K562 (cell line): Measurements from ENCODE around the gene FYTTD1. TPM values are rescaled to one million over a fixed set of nuclear protein-coding genes. Genes with fewer than 3 reads are reported as not detected.

Source experiments
- ATAC-seq: fragments of 200-7000 bp; cut with Tn5 transposase; 3 replicates; pipeline ENCODE4 v1.9.1; 2020; ENCODE audit warnings: moderate library complexity
- BruUV-seq: library from RNA; stranded (reverse); fragments of 400-500 nt; replicated peaks from 2 replicates; lab custom pipeline; 2021; lab: Mats Ljungman, UMichigan
- CTCF ChIA-PET: fragments of 300-600 bp; formaldehyde crosslinking; extraction: SDS; loops from one replicate; lab custom pipeline; 2021; ENCODE audit warnings: low intra/inter-chr PET ratio; lab: Yijun Ruan, JAX
- POLR2A ChIA-PET: fragments of 300-600, 350-650 bp; sonication (Branson Sonifier 250); formaldehyde crosslinking; extraction: SDS; loops from one replicate; lab custom pipeline; 2021; ENCODE audit warnings: antibody characterized with exemption, inconsistent platforms; lab: Yijun Ruan, JAX
- DNase-seq, 4 experiments: peaks; one replicate each; pipeline versions ENCODE4 v3.0.0 to v3.0.0-alpha.2; 2011 to 2018; ENCODE audit warnings: low spot score in 3 of 4, mixed read lengths in 3 of 4; ENCODE audit errors: extremely low read depth in 1 of 4
- FAIRE-seq: peaks from 2 replicates; lab custom pipeline; 2011; peaks lifted over from hg19 to GRCh38; lab: Jason Lieb, UNC
- H2AFZ ChIP-seq: 2 replicates; pipeline ENCODE4 v1.6.0; 2011; ENCODE audit warnings: low read depth, low read length, control low read depth, inconsistent platforms
- H3K27ac ChIP-seq: fragments of 200-600 bp; 3 replicates; pipeline ENCODE4 v1.8.0; 2011; ENCODE audit warnings: low read depth, mild to moderate bottlenecking, control low read depth, inconsistent platforms, low read length, moderate library complexity, mixed read lengths; ENCODE audit errors: extremely low read depth
- H3K27me3 ChIP-seq, 2 experiments: fragments of 300-600 bp in 1 of 2; 2 replicates in 1 of 2; 3 replicates in 1 of 2; pipeline versions ENCODE4 v1.6.0 to v1.8.0; 2011; ENCODE audit warnings: inconsistent platforms in 2 of 2, low read length in 2 of 2, mild to moderate bottlenecking in 1 of 2, mixed read lengths in 1 of 2, moderate library complexity in 1 of 2; ENCODE audit not compliant: control insufficient read depth in 2 of 2, insufficient read depth in 2 of 2
- H3K36me3 ChIP-seq: fragments of 300-600 bp; 3 replicates; pipeline ENCODE4 v1.8.0; 2011; ENCODE audit warnings: mild to moderate bottlenecking, low read length, inconsistent platforms; ENCODE audit not compliant: control insufficient read depth, insufficient read depth
- H3K4me1 ChIP-seq, 2 experiments: fragments of 200-600 bp in 1 of 2; replicated peaks in 1 of 2; 2 replicates in 1 of 2; 3 replicates in 1 of 2; pipeline versions ENCODE4 v1.5.1 to v1.8.0; 2011; ENCODE audit warnings: inconsistent platforms in 2 of 2, low read length in 2 of 2, mild to moderate bottlenecking in 1 of 2, mixed read lengths in 1 of 2, moderate library complexity in 1 of 2; ENCODE audit not compliant: control insufficient read depth in 2 of 2, insufficient read depth in 2 of 2
- H3K4me2 ChIP-seq: 2 replicates; pipeline ENCODE4 v1.6.1; 2011; ENCODE audit warnings: low read length, control low read depth, inconsistent platforms, mixed read lengths; ENCODE audit not compliant: insufficient read depth
- H3K4me3 ChIP-seq: fragments of 200-600 bp; sonication (generic), shearing (Covaris generic); 2 replicates; pipeline ENCODE4 v1.5.1; 2016; ENCODE audit warnings: control low read depth, inconsistent platforms
- H3K79me2 ChIP-seq: fragments of 200-600 bp; 3 replicates; pipeline ENCODE4 v1.8.0; 2011; ENCODE audit warnings: low read length, inconsistent platforms; ENCODE audit not compliant: control insufficient read depth, insufficient read depth
- H3K9ac ChIP-seq, 2 experiments: 2 replicates each; pipeline versions ENCODE4 v1.6.0 to v1.6.1; 2011; ENCODE audit warnings: low read depth in 2 of 2, low read length in 2 of 2, control low read depth in 1 of 2, inconsistent platforms in 1 of 2, mild to moderate bottlenecking in 1 of 2, mixed read lengths in 1 of 2; ENCODE audit not compliant: insufficient read depth in 1 of 2
- H3K9me1 ChIP-seq: one replicate; pipeline ENCODE4 v1.6.0; 2011; ENCODE audit warnings: inconsistent platforms, mild to moderate bottlenecking, low read length, moderate library complexity; ENCODE audit not compliant: control insufficient read depth, insufficient read depth
- H3K9me3 ChIP-seq: replicated peaks from 2 replicates; pipeline ENCODE4 v1.5.1; 2011; ENCODE audit warnings: low read depth, low read length, inconsistent platforms; ENCODE audit not compliant: control insufficient read depth, insufficient read depth
- H4K20me1 ChIP-seq: replicated peaks from 2 replicates; pipeline ENCODE4 v1.6.1; 2011; ENCODE audit warnings: low read length, inconsistent platforms, mixed read lengths; ENCODE audit not compliant: control insufficient read depth, insufficient read depth
- C11orf30 ChIP-seq: fragments of 450-650 bp; IDR thresholded peaks from 2 replicates; pipeline ENCODE4 v1.6.1; 2016; ENCODE audit warnings: low read depth, mild to moderate bottlenecking
- ESRRA ChIP-seq: fragments of 450-650 bp; IDR thresholded peaks from 2 replicates; pipeline ENCODE4 v1.6.1; 2014; ENCODE audit warnings: low read depth, mild to moderate bottlenecking, moderate library complexity, borderline replicate concordance
- LARP7 ChIP-seq: fragments of 450-650 bp; IDR thresholded peaks from 2 replicates; pipeline ENCODE4 v1.6.1; 2016
- POLR2B ChIP-seq: fragments of 450-650 bp; IDR thresholded peaks from 2 replicates; pipeline ENCODE4 v1.6.1; 2018; ENCODE audit warnings: low read depth; ENCODE audit not compliant: partially characterized antibody
- PTBP1 ChIP-seq: fragments of 200-400 bp; formaldehyde crosslinking; IDR thresholded peaks from 2 replicates; pipeline ENCODE4 v1.6.1; 2017; ENCODE audit warnings: low read depth, low read length
- RFX1 ChIP-seq: fragments of 450-650 bp; IDR thresholded peaks from 2 replicates; pipeline ENCODE4 v1.6.1; 2016; ENCODE audit warnings: mild to moderate bottlenecking, moderate library complexity
- SRSF3 ChIP-seq: fragments of 200-400 bp; formaldehyde crosslinking; IDR thresholded peaks from 2 replicates; pipeline ENCODE4 v1.6.1; 2016; ENCODE audit warnings: mild to moderate bottlenecking, low read length, moderate library complexity; ENCODE audit not compliant: insufficient read depth
- ZNF780A ChIP-seq: fragments of 250-450 bp; sonication (Bioruptor Pico); IDR thresholded peaks from 2 replicates; pipeline ENCODE4 v1.5.0; 2021; ENCODE audit warnings: mild to moderate bottlenecking
- WGBS: fragments of 100-300 bp; shearing (Covaris generic); methylation state at CpG from one replicate; pipeline ENCODE4 v1.1.6; 2016; ENCODE audit warnings: low coverage, mixed read lengths; ENCODE audit not compliant: insufficient coverage; ENCODE audit errors: missing lambda C conversion rate; 5-methylcytosine and 5-hydroxymethylcytosine counted together
- in situ Hi-C: fragments of 300-500 bp; cut with MboI; formaldehyde crosslinking; loops from 4 replicates; pipeline ENCODE4 v1.15.0; 2018; ENCODE audit warnings: inconsistent platforms, mixed read lengths
- intact Hi-C: fragments of 100-400 bp; cut with micrococcal nuclease; formaldehyde crosslinking; loops from 2 replicates; pipeline ENCODE4 v1.14.2; 2022
- polyA plus RNA-seq, 8 experiments: library from polyadenylated mRNA; depleted of rRNA in 4 of 8; stranded (reverse) in 5 of 8; unstranded in 3 of 8; fragments of >200 nt; fragmentation: Nextera tagmentation in 2 of 8; fragmentation: Illumina TruSeq in 1 of 8; extraction: Ambion mirVana in 2 of 8; extraction: Trizol in 1 of 8; gene quantifications; 2 replicates each; pipeline versions ENCODE4 v1.2.1 to v1.2.3, GENCODE V29; 2011 to 2014; ENCODE audit warnings: inconsistent platforms in 1 of 8, missing spikeins in 1 of 8
- total RNA-seq, 7 experiments: library from RNA; depleted of rRNA in 6 of 7; stranded (reverse); fragments of >200 nt in 6 of 7; fragmentation: Illumina TruSeq in 2 of 7; extraction: Trizol in 2 of 7; gene quantifications; 2 replicates each; pipeline versions ENCODE4 v1.2.1 to v1.2.3, GENCODE V29; 2011 to 2021; ENCODE audit warnings: low replicate concordance in 1 of 7
- TF ChIP-seq, protein P1 (sequence below), 2 experiments: fragments of 450-650 bp; IDR thresholded peaks; 2 replicates each; pipeline ENCODE4 v1.6.1; 2016; ENCODE audit warnings: mild to moderate bottlenecking in 2 of 2, borderline replicate concordance in 1 of 2, low read depth in 1 of 2, moderate library complexity in 1 of 2
- TF ChIP-seq, protein P2 (sequence below): IDR thresholded peaks from 2 replicates; pipeline ENCODE4 v1.6.1; 2014; ENCODE audit warnings: antibody characterized with exemption
- TF ChIP-seq, protein P3 (sequence below): sonication (generic); formaldehyde crosslinking; IDR thresholded peaks from 2 replicates; pipeline ENCODE4 v1.8.0; 2022; ENCODE audit warnings: mild to moderate bottlenecking, missing genetic modification reagents

Gene FYTTD1
- total and polyA plus RNA-seq, 9 of the 15 experiments (the other 6 are each of a cell fraction or from before 2014, with no cell fraction given), result 35.7 to 106 (median 76.3) TPM

DNA sequence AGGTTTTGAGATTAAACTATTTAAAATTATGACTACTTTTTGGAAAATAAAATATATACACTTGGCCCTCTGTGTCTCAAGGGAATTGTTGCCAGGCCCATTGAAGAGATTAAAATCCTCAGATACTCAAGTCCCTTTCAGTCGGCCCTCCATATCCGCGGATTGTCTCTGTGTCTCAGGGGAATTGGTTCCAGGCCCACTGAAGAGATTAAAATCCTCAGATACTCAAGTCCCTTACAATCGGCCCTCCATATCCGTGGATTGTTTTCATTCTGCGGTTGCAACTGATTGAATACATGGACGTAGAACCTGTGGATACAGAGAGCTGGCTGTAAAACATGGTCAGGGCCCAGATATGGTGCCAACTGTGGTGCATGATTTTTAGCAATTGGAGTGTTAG lies 25.6 kb downstream of the FYTTD1 start:
- 91% methylated on average over 7 of the region's 7 CpGs for WGBS
- no TSS peak for BruUV-seq
- Histone ChIP-seq H3K27me3 (no peaks in the 10 kb centered on the region), H4K20me1 (no peaks in the 10 kb centered on the region), H3K79me2 (no peaks in the 10 kb centered on the region), H3K4me3 (no peak overlapping the region), H2AFZ (no peak overlapping the region), H3K27ac (no peak overlapping the region), H3K9ac (no peak overlapping the region), H3K9me3 (no peaks in the 10 kb centered on the region), H3K4me1 (no peaks in the 10 kb centered on the region), H3K9me1 (no peaks in the 10 kb centered on the region), H3K4me2 (no peak overlapping the region), H3K36me3 (peaks cover 85% of the 10 kb centered on the region)
- CTCF ChIA-PET, result no interaction called here
- POLR2A ChIA-PET, result interaction anchor here (1.1 kb wide), 1 partner anchor 14 kb away, joined by 3 read pairs; no protein-coding TSS in a partner anchor
- in situ Hi-C loops (no loop called here), intact Hi-C loops (no loop called here)
- FAIRE-seq (no peak), DNase-seq (no peak), ATAC-seq (no peak)
- TF ChIP-seq ZNF780A (CRISPR knock-in tag) (no peak), LARP7 (no peak), RFX1 (no peak), C11orf30 (no peak), ESRRA (no peak), PTBP1 (no peak), SRSF3 (no peak), POLR2B (no peak)
- TF ChIP-seq, protein P1, sequence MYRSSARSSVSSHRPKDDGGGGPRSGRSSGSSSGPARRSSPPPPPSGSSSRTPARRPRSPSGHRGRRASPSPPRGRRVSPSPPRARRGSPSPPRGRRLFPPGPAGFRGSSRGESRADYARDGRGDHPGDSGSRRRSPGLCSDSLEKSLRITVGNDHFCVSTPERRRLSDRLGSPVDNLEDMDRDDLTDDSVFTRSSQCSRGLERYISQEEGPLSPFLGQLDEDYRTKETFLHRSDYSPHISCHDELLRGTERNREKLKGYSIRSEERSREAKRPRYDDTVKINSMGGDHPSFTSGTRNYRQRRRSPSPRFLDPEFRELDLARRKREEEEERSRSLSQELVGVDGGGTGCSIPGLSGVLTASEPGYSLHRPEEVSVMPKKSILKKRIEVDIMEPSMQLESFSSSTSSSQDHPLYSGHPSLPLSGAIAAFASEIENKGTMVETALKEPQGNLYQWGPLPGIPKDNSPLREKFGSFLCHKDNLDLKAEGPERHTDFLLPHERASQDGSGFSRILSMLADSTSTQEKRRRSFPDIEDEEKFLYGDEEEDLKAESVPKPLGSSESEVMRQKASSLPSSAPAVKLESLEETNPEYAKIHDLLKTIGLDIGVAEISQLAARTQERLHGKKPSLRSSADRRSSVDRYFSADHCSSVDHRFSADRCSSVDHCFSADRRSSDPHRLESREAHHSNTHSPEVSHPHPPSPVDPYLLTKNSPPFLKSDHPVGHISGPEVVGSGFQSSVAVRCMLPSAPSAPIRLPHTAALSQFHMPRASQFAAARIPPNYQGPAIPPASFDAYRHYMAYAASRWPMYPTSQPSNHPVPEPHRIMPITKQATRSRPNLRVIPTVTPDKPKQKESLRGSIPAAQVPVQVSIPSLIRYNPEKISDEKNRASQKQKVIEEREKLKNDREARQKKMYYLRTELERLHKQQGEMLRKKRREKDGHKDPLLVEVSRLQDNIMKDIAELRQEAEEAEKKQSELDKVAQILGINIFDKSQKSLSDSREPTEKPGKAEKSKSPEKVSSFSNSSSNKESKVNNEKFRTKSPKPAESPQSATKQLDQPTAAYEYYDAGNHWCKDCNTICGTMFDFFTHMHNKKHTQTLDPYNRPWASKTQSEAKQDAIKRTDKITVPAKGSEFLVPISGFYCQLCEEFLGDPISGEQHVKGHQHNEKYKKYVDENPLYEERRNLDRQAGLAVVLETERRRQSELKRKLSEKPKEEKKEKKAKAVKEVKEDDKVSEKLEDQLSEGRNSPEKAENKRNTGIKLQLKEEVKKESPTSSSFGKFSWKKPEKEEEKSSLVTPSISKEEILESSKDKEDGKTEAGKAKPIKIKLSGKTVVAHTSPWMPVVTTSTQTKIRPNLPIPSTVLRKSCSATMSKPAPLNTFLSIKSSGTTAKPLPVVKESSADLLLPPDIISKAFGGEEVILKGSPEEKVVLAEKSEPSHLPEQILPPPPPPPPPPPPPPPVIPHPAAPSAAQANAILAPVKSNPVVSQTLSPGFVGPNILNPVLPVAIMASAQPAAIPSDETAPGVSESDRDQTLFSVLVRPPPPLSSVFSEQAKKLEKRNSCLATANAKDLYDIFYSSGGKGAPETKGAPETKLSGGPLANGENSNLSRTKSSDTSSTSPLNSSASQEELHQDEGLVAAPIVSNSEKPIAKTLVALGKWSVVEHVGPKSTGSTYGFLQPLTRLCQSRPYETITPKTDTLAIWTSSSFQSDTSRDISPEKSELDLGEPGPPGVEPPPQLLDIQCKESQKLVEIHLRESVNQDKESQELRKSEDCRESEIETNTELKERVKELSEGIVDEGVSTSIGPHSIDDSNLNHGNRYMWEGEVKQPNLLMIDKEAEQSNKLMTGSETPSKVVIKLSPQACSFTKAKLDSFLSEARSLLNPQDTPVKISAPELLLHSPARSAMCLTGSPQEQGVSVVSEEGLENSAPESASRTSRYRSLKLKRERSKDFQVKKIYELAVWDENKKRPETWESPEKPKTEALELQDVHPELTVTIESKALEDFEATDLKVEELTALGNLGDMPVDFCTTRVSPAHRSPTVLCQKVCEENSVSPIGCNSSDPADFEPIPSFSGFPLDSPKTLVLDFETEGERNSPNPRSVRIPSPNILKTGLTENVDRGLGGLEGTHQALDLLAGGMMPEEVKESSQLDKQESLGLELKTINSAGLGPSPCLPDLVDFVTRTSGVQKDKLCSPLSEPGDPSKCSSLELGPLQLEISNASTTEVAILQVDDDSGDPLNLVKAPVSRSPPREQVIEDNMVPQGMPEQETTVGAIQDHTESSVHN (IDR thresholded peaks at IDR 0.05; ENCODE audit: borderline replicate concordance in 1 of 2, low read depth in 1 of 2), result no peak
- TF ChIP-seq, protein P2, sequence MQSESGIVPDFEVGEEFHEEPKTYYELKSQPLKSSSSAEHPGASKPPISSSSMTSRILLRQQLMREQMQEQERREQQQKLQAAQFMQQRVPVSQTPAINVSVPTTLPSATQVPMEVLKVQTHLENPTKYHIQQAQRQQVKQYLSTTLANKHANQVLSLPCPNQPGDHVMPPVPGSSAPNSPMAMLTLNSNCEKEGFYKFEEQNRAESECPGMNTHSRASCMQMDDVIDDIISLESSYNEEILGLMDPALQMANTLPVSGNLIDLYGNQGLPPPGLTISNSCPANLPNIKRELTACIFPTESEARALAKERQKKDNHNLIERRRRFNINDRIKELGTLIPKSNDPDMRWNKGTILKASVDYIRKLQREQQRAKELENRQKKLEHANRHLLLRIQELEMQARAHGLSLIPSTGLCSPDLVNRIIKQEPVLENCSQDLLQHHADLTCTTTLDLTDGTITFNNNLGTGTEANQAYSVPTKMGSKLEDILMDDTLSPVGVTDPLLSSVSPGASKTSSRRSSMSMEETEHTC, result no peak
- TF ChIP-seq, protein P3, sequence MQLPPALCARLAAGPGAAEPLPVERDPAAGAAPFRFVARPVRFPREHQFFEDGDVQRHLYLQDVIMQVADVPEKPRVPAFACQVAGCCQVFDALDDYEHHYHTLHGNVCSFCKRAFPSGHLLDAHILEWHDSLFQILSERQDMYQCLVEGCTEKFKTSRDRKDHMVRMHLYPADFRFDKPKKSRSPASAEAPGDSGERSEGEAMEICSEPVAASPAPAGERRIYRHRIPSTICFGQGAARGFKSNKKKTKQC (CRISPR knock-in tag), result no peak
